Measurements from ENCODE around the gene ABT1. TPM values are rescaled to one million over a fixed set of nuclear protein-coding genes. Genes with fewer than 3 reads are reported as not detected.

ABT1 gene
- total and polyA plus RNA-seq, 2 of the 8 experiments (the other 6 are each of a cell fraction or from before 2014, with no cell fraction given), result 20.5 to 30.7 TPM

- WGBS, 2 experiments (ENCODE audit: extremely low coverage in 1 of 2, insufficient coverage in 1 of 2, insufficient read length in 1 of 2, insufficient replicate concordance in 2 of 2, low coverage in 1 of 2, low lambda C conversion rate in 2 of 2, missing lambda C conversion rate in 1 of 2), result 86% methylated on average over 21 of the region's 21 CpGs; no CpG with 5 or more reads in 1 of the 2 experiments
- ChIA-PET POLR2A (ENCODE audit: partially characterized antibody) (no interaction called here), CTCF (ENCODE audit: partially characterized antibody) (no interaction called here)
- Histone ChIP-seq H3K79me2 (ENCODE audit: control insufficient read depth in 1 of 2, insufficient read depth in 2 of 2, low read length in 2 of 2) (peaks cover 0 to 12% of the 10 kb centered on the region in 2 experiments; a peak in 2 of 4 replicates), H3K14ac (ENCODE audit: insufficient read length) (no peak overlapping the region), H3K27me3 (replicated peaks in 1 of 4; ENCODE audit: control insufficient read depth in 3 of 4, extremely low read depth in 1 of 4, insufficient read depth in 3 of 4, low read length in 3 of 4) (no peaks in the 10 kb centered on the region), H4K20me1 (replicated peaks in 1 of 2; ENCODE audit: control insufficient read depth in 1 of 2, insufficient read depth in 2 of 2, low read length in 2 of 2) (no peaks in the 10 kb centered on the region), H2BK20ac (ENCODE audit: low read length) (no peak overlapping the region), H3K9me3 (ENCODE audit: insufficient read depth in 2 of 2, low read depth in 1 of 2, low read length in 1 of 2) (no peaks in the 10 kb centered on the region), H4K8ac (ENCODE audit: extremely low read depth, insufficient read depth, low read length) (no peak overlapping the region), H3K23ac (ENCODE audit: insufficient read length) (no peak overlapping the region), H3K79me1 (ENCODE audit: low read depth, low read length) (peaks cover 8% of the 10 kb centered on the region), H3K27ac (ENCODE audit: low read depth, low read length) (no peak overlapping the region), H3K9ac (replicated peaks in 1 of 4; ENCODE audit: extremely low read depth in 1 of 4, low read depth in 3 of 4, low read length in 3 of 4) (no peak overlapping the region; a peak in 1 of 7 replicates), H2AFZ (ENCODE audit: low read length) (no peak overlapping the region), H3K36me3 (ENCODE audit: control insufficient read depth in 2 of 4, insufficient read depth in 4 of 4, low read length in 3 of 4) (peaks cover 0 to 6% (median 3%) of the 10 kb centered on the region in 4 experiments; a peak in 2 of 8 replicates), H3K4ac (replicated peaks; ENCODE audit: insufficient read length, low read depth, low read length) (no peak overlapping the region), H4K91ac (replicated peaks; ENCODE audit: insufficient read length, low read length) (no peak overlapping the region), H2BK120ac (replicated peaks; ENCODE audit: low read depth, low read length) (no peak overlapping the region), H4K5ac (ENCODE audit: insufficient read length, low read depth, low read length) (no peak overlapping the region), H3K23me2 (ENCODE audit: low read depth, low read length) (peaks cover 18% of the 10 kb centered on the region), H3K56ac (replicated peaks; ENCODE audit: insufficient read length, low read depth, low read length) (no peak overlapping the region), H3K4me3 (ENCODE audit: extremely low read depth in 1 of 4, insufficient read depth in 2 of 4, low read depth in 3 of 4, low read length in 4 of 4) (peak overlapping the region; percentile 92 to 100 (median 99); a peak in 7 of 8 replicates), H2BK15ac (ENCODE audit: low read length) (no peak overlapping the region), H2BK12ac (ENCODE audit: low read depth, low read length) (no peak overlapping the region), H2AK5ac (ENCODE audit: low read depth, low read length) (no peak overlapping the region), H3K4me2 (ENCODE audit: insufficient read depth in 1 of 2, low read depth in 2 of 2, low read length in 2 of 2) (peak overlapping the region; percentile 74 to 90), H2BK5ac (ENCODE audit: low read depth, low read length) (no peak overlapping the region), H3K18ac (ENCODE audit: extremely low read depth, low read length) (no peak overlapping the region), H3K4me1 (replicated peaks in 1 of 4; ENCODE audit: control insufficient read depth in 3 of 4, insufficient read depth in 4 of 4, low read length in 3 of 4) (peaks cover 0 to 5% (median 2%) of the 10 kb centered on the region in 4 experiments; a peak in 5 of 7 replicates)
- DNase-seq (ENCODE audit: low read depth in 1 of 2, low spot score in 2 of 2), result no peak
- FAIRE-seq, result no peak
- no peak for TF ChIP-seq SP2 (IDR thresholded peaks at IDR 0.05; ENCODE audit: low read length)
- no peak for TF ChIP-seq CEBPB (IDR thresholded peaks at IDR 0.05; ENCODE audit: low read depth, low read length)
- no peak for TF ChIP-seq EZH2 (IDR thresholded peaks at IDR 0.05; ENCODE audit: low read depth, low read length, severe bottlenecking)
- no peak for TF ChIP-seq SIX5 (IDR thresholded peaks at IDR 0.05; ENCODE audit: low read depth, low read length)
- TF ChIP-seq RNF2 (IDR thresholded peaks at IDR 0.05; ENCODE audit: borderline replicate concordance, low read depth, low read length, missing control alignments, poor library complexity, severe bottlenecking), result no peak
- TF ChIP-seq POU5F1 (IDR thresholded peaks at IDR 0.05; ENCODE audit: low read depth, low read length), result no peak
- no peak for TF ChIP-seq GABPA (IDR thresholded peaks at IDR 0.05; ENCODE audit: borderline replicate concordance, insufficient read depth, low read length)
- TF ChIP-seq POLR2AphosphoS5 (IDR thresholded peaks at IDR 0.05; ENCODE audit: low read depth, low read length), result no peak
- TF ChIP-seq ZNF274 (IDR thresholded peaks at IDR 0.05; ENCODE audit: borderline replicate concordance, extremely low read depth, low read length), result no peak
- TF ChIP-seq HDAC2 (IDR thresholded peaks at IDR 0.05; ENCODE audit: borderline replicate concordance in 1 of 2, low read depth in 2 of 2, low read length in 2 of 2), result no peak
- TF ChIP-seq CREB1 (IDR thresholded peaks at IDR 0.05), result no peak
- TF ChIP-seq TEAD4 (IDR thresholded peaks at IDR 0.05; ENCODE audit: low read depth, low read length), result no peak
- no peak for TF ChIP-seq BCL11A (IDR thresholded peaks at IDR 0.05; ENCODE audit: low read depth in 2 of 2, low read length in 2 of 2)
- no peak for TF ChIP-seq NRF1 (IDR thresholded peaks at IDR 0.05; ENCODE audit: low read depth, low read length)
Measured at GRCh38 chr6:26597821-26598220, 1.1 kb downstream of the ABT1 start.
